Measurements from ENCODE around the gene ARL6IP5.

Gene ARL6IP5

GRCh38 chr3:69087030-69087791 lies 2.5 kb downstream of the ARL6IP5 start:
- no peak for FAIRE-seq

- peak; percentile 66 for FAIRE-seq
These were observed 3.3 kb downstream of the ARL6IP5 start for GRCh38 chr3:69088063-69088462.

- FAIRE-seq, result peak; percentile 82
These were observed 5.3 kb downstream of the ARL6IP5 start for GRCh38 chr3:69090021-69090420.

- FAIRE-seq, result no peak
These were observed 6.8 kb downstream of the ARL6IP5 start for GRCh38 chr3:69091389-69092029.

GRCh38 chr3:69092030-69092516 lies 7.3 kb downstream of the ARL6IP5 start:
- FAIRE-seq, result no peak

- FAIRE-seq, result no peak
These were observed 9.9 kb downstream of the ARL6IP5 start for GRCh38 chr3:69094467-69095205.

- FAIRE-seq, result no peak
These were observed 10.9 kb downstream of the ARL6IP5 start for GRCh38 chr3:69095636-69096035.

GRCh38 chr3:69096299-69096698 lies 11.6 kb downstream of the ARL6IP5 start:
- no peak for FAIRE-seq

- FAIRE-seq, result no peak
These were observed 12.8 kb downstream of the ARL6IP5 start for GRCh38 chr3:69097407-69098086.

GRCh38 chr3:69099576-69099975 lies 14.8 kb downstream of the ARL6IP5 start:
- FAIRE-seq, result no peak

- FAIRE-seq, result no peak
These were observed 17.6 kb downstream of the ARL6IP5 start for GRCh38 chr3:69102384-69102783.

- no peak for FAIRE-seq
These were observed 18.4 kb downstream of the ARL6IP5 start for GRCh38 chr3:69103123-69103522.

GRCh38 chr3:69104586-69104985 lies 19.8 kb downstream of the ARL6IP5 start:
- no peak for FAIRE-seq

- no peak for FAIRE-seq
These were observed 20.6 kb downstream of the ARL6IP5 start for GRCh38 chr3:69105320-69105719.

GRCh38 chr3:69107841-69108240 lies 23.1 kb downstream of the ARL6IP5 start:
- no peak for FAIRE-seq

- no peak for FAIRE-seq
These were observed 24.1 kb downstream of the ARL6IP5 start for GRCh38 chr3:69108811-69109210.

GRCh38 chr3:69110941-69111546 lies 26.3 kb downstream of the ARL6IP5 start:
- no peak for FAIRE-seq

GRCh38 chr3:69113536-69113935 lies 28.8 kb downstream of the ARL6IP5 start:
- no peak for FAIRE-seq

GRCh38 chr3:69115731-69116130 lies 31.0 kb downstream of the ARL6IP5 start:
- no peak for FAIRE-seq

- no peak for FAIRE-seq
These were observed 31.4 kb downstream of the ARL6IP5 start for GRCh38 chr3:69116162-69116561.

- no peak for FAIRE-seq
These were observed 32.2 kb downstream of the ARL6IP5 start for GRCh38 chr3:69116897-69117296.

- no peak for FAIRE-seq
These were observed 33.8 kb downstream of the ARL6IP5 start for GRCh38 chr3:69118555-69118954.

GRCh38 chr3:69119138-69119537 lies 34.4 kb downstream of the ARL6IP5 start:
- FAIRE-seq, result no peak

Data from islet of Langerhans (tissue), 1 donor.